Measurements from ENCODE around the gene STK32A. TPM values are rescaled to one million over a fixed set of nuclear protein-coding genes. Genes with fewer than 3 reads are reported as not detected.

STK32A gene
- total and polyA plus RNA-seq, 11 donors: 0.15 to 1.4 (median 0.30) TPM

DNA sequence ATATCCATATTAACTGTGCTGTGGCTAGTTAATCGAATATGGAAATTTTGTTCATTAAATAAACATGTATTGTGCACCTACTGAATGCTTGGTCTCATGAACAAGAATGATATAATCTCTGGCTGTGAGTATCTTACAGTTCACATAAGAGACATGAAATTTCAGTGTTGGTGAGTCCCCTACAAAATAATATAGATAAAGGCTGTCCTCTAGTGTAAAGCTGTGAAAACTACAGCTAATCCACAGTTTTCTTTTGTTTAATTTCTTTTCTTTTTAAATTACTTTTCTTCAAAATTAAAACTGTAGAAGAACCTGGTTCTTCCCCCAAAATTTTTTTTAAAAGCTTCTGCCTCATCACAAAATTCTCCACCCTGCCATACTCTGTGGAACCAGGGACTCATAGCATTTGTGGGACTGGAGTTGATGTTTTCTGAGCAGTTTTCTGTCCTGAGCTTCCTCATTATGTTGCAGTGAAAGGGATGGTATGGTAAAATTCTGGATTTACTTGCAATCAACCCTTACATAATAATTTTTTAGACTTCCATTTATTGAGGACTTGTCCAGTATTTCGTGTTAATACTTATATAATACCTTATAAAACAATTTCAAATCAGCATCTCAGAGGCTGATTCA, 135.0 kb downstream of the STK32A start:
- no peak overlapping the region for H3K4me3 ChIP-seq
- DNase-seq (no peak), ATAC-seq (no peak)
- H3K36me3 ChIP-seq: no peaks in the 10 kb centered on the region
- no peaks in the 10 kb centered on the region for H3K4me1 ChIP-seq
- H3K27me3 ChIP-seq: peaks cover 0 to 8% (median 0%) of the 10 kb centered on the region in 9 donors
- intact Hi-C loops (cut with DNase I): loop anchor here in 9 of 10 donors (1.0 to 10.0 kb wide), 4 partner anchors 143 to 148 kb away; no protein-coding TSS in a partner anchor
- TF ChIP-seq CTCF (IDR thresholded peaks at IDR 0.05) (peak; percentile 32 to 61 (median 50)), POLR2A (IDR thresholded peaks at IDR 0.05) (no peak)
- H3K9me3 ChIP-seq: peaks cover 0 to 1% (median 0%) of the 10 kb centered on the region in 12 donors
- 11 to 38% (median 24%) methylated on average over 2 of the region's 2 CpGs for WGBS, 4 donors
- no peak overlapping the region for H3K27ac ChIP-seq

- Histone ChIP-seq H3K4me3 (no peak overlapping the region), H3K27me3 (peaks cover 0 to 3% (median 0%) of the 10 kb centered on the region in 9 donors), H3K4me1 (no peaks in the 10 kb centered on the region), H3K9me3 (no peaks in the 10 kb centered on the region), H3K27ac (no peak overlapping the region), H3K36me3 (no peaks in the 10 kb centered on the region)
- no peak for DNase-seq
- no peak for ATAC-seq
- TF ChIP-seq POLR2A (IDR thresholded peaks at IDR 0.05) (no peak), CTCF (IDR thresholded peaks at IDR 0.05) (no peak)
- intact Hi-C loops (cut with DNase I): loop anchor here in 2 of 10 donors (5.0 kb wide), 1 partner anchor 144 kb away; no protein-coding TSS in a partner anchor
Measured at GRCh38 chr5:147371290-147371689, 136.5 kb downstream of the STK32A start.

- intact Hi-C loops (cut with DNase I): loop anchor here in 2 of 10 donors (5.0 kb wide), 1 partner anchor 145 kb away; no protein-coding TSS in a partner anchor
- Histone ChIP-seq H3K36me3 (no peaks in the 10 kb centered on the region), H3K27ac (no peak overlapping the region), H3K4me1 (no peaks in the 10 kb centered on the region), H3K4me3 (no peak overlapping the region), H3K27me3 (no peaks in the 10 kb centered on the region), H3K9me3 (no peaks in the 10 kb centered on the region)
- no peak for ATAC-seq
- WGBS, 4 donors: 94 to 100% (median 98%) methylated on average over 1 of the region's 1 CpG
- TF ChIP-seq POLR2A (IDR thresholded peaks at IDR 0.05) (no peak), CTCF (IDR thresholded peaks at IDR 0.05) (no peak)
- no peak for DNase-seq
Measured at GRCh38 chr5:147372191-147372590, 137.4 kb downstream of the STK32A start.

DNA sequence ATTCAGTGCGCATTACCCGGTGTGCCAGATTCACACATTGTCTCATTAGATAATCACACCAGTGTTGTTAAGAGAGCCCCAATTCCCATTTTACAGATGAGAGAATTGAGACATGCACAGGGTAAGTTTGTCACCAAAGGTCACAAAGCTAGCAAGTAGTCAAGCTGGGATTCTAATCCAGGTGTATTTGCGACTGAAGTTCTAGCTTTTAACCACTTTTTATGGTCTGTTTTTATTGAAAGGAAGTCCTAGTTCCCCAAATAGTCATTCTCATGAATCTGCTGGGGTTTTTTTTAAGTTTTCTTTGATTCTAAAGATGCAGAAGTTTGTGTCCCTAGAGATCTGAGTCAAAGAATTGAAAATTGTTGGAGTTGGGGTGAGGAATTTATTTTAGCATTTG, 138.5 kb downstream of the STK32A start:
- TF ChIP-seq POLR2A (IDR thresholded peaks at IDR 0.05) (no peak), CTCF (IDR thresholded peaks at IDR 0.05) (no peak)
- intact Hi-C loops (cut with DNase I): loop anchor here in 2 of 10 donors (5.0 kb wide), 1 partner anchor 146 kb away; no protein-coding TSS in a partner anchor
- DNase-seq: no peak
- H3K9me3 ChIP-seq: peaks cover 0 to 2% (median 0%) of the 10 kb centered on the region in 12 donors
- no peak overlapping the region for H3K4me3 ChIP-seq
- peaks cover 0 to 4% (median 0%) of the 10 kb centered on the region in 9 donors for H3K27me3 ChIP-seq
- no peaks in the 10 kb centered on the region for H3K36me3 ChIP-seq
- no peak overlapping the region for H3K27ac ChIP-seq
- 91 to 94% (median 92%) methylated on average over 3 of the region's 3 CpGs for WGBS, 4 donors
- ATAC-seq: no peak
- no peaks in the 10 kb centered on the region for H3K4me1 ChIP-seq

All from heart left ventricle (tissue), 16 donors.